22Rv1 (cell line): ENCODE measurements around the gene ADAMTS2.

Source experiments
- H3K27ac ChIP-seq: fragments of 450-650 bp; 2 replicates; pipeline ENCODE4 v1.5.1; 2017
- ZFX ChIP-seq: fragments of 450-650 bp; IDR thresholded peaks from 2 replicates; pipeline ENCODE4 v1.6.1; 2017; ENCODE audit warnings: antibody characterized with exemption, borderline replicate concordance
- TF ChIP-seq, protein P1 (sequence below): fragments of 450-650 bp; IDR thresholded peaks from 2 replicates; pipeline ENCODE4 v1.5.1; 2017; ENCODE audit warnings: mild to moderate bottlenecking

Gene ADAMTS2

DNA sequence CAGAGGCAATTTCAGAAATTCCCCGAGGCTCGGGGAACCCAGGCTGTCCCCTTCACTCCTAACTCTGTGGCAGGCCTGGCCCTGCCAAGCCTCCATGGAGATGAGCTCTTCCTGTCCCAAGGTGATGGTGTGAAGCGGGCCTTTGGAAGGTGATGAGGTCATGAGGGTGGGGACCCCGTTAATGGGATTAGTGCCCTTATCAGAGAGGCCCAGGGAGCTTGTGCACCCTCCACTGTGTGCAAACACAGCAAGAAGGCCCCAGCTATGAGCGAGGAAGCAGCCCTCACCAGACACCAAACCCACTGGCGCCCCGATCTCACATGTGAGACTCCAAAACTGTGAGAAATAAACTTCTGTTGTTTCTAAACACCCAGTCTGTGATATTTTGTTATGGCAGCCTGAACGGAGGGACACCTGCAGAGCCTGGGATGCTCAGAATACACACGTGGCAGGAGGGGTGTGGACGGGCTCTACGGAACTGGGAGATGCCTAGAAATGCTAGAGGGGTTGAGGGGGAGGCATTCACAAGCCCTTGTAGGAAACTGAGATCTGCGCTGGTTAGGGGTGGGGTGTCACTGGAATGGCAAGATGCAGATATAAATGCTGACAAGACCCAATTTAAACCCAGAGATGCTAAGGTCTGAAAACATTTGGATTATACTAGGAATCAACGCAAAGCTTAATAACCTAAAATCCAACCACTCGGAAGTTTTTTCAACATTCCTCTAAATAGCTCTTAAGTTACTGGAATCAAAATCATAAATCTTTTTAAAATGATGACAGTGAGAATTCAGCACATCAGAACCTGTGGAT, 46.9 kb downstream of the ADAMTS2 start:
- TF ChIP-seq ZFX = no peak
- TF ChIP-seq, protein P1, sequence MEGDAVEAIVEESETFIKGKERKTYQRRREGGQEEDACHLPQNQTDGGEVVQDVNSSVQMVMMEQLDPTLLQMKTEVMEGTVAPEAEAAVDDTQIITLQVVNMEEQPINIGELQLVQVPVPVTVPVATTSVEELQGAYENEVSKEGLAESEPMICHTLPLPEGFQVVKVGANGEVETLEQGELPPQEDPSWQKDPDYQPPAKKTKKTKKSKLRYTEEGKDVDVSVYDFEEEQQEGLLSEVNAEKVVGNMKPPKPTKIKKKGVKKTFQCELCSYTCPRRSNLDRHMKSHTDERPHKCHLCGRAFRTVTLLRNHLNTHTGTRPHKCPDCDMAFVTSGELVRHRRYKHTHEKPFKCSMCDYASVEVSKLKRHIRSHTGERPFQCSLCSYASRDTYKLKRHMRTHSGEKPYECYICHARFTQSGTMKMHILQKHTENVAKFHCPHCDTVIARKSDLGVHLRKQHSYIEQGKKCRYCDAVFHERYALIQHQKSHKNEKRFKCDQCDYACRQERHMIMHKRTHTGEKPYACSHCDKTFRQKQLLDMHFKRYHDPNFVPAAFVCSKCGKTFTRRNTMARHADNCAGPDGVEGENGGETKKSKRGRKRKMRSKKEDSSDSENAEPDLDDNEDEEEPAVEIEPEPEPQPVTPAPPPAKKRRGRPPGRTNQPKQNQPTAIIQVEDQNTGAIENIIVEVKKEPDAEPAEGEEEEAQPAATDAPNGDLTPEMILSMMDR = no peak
- H3K27ac ChIP-seq = no peak overlapping the region

GRCh38 chr5:179297486-179298180, 47.6 kb downstream of the ADAMTS2 start:
- TF ChIP-seq ZFX = no peak
- TF ChIP-seq, protein P1 = no peak
- no peak overlapping the region for H3K27ac ChIP-seq

DNA sequence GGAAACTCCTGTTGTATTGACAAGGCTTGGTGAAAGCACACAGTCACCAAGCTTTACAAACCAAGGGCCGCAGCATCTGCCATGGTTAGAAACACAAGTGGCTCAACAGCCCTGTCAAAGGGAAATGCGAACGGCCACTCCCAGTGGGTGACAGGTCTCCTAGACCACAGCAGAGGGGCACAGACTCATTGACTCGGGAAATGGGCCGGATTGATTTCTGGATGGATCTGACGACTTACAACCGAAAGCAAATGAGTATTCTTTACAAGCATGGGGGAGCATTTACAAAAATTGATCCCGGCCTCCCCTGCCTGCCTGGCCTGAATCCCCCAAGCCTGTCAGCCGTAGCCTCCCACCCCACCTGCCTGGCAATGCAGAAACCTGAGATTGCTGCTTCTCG, 48.2 kb downstream of the ADAMTS2 start:
- H3K27ac ChIP-seq = no peak overlapping the region
- TF ChIP-seq, protein P1 = no peak
- TF ChIP-seq ZFX = no peak

DNA sequence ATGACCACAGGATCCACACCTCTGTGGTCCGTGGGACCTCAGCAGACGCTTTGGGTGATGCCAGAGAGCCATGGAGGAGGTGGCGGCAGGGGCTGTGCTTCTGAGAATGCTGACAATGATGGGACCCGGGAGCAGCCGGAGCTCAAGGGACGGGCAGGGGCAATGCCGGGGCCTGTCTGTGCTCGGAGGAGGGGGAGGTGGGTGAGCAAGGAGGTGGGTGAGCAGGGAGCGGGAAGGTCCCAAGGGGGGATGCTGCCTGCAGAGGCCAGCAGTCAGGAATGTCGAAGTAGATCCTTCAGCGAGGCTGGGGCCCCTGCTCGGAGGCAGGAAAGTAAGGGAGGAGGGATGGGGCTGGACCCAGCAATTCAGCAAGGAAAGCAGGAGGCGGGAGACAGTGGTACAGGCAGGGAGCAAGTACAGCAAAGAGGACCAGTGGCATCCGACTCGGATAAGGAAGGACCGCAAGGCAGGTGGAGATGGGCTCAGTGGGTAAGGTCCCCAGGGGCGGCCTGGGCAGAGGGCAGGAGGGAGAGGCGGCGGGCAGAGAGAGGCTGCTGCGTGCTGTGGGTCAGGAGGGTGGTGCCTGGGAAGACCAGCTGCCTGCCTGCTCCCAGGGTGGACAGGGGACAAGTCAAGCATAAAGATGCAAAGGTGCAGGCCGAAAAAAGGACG, 49.0 kb downstream of the ADAMTS2 start:
- no peak for TF ChIP-seq ZFX
- TF ChIP-seq, protein P1 = no peak
- no peak overlapping the region for H3K27ac ChIP-seq

DNA sequence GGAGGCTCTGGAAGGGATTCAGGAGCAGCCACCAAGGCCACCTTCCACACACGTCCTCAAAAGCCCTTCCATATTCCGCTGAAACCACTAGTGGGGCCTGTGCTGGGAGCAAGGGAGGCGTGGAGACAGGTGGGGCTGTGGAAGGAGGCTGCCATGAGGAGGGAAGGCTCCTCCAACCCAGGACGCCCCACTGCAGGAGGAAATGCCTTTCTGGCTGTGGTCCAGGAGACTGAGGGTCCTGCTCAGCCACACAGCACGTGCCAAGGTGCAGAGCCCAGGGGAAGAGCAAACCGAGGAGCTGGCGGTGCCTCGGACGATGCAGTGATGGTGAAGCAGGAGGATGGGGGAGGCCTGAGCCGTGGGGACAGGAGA, 49.5 kb downstream of the ADAMTS2 start:
- TF ChIP-seq ZFX = no peak
- TF ChIP-seq, protein P1 = no peak
- H3K27ac ChIP-seq = no peak overlapping the region

DNA sequence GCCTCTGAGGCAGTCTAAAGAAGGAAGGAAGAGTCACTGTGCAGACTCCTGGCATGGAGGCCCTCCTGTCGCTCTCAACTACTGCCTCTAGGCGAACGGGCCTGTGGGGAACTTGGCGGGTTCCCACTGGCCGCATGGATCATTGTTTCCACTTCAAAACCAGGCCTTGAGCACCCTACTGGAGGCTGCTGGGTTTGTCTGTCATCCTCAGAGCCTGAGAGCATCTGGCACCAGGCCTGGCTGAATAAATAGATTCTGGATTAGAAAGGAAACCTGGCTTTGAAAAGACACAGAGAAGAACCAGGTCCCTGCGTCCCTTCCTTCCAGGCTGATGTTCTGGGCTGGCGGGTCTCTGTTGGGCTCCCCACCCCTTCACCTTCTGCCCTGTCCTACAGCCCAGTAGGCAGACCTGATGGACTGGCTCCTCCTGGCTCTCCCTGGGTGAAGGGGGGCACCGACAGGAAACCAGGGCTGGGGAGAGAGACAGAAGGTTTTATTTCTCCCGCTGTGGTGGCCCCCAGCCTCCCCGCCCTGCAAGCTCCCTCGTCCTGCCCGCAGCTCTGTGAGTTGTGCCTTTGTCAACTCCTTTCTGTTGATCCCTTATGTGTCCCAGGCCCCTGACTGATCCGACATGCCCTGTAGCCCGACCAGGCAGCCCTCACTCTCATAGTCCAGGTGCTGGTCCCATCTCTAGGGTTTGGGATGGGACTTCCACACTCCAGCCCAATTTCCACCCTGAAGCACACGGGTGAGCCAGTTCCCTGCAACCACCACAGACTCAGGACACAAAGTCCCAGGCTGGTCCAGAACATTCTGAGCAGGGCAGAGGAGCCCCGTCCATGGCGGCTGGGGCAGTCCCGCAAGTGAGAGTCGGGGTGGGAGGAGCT, 50.1 kb downstream of the ADAMTS2 start:
- no peak overlapping the region for H3K27ac ChIP-seq
- TF ChIP-seq, protein P1 = no peak
- no peak for TF ChIP-seq ZFX
